PC-3 (cell line): ENCODE results near the gene C22orf15. TPM values are rescaled to one million over a fixed set of nuclear protein-coding genes. Genes with fewer than 3 reads are reported as not detected.

Experiments used
- ATAC-seq: fragments of 200-7000 bp; cut with Tn5 transposase; 2 replicates; pipeline ENCODE4 v1.9.1; 2020; ENCODE audit warnings: mild to moderate bottlenecking, moderate library complexity
- BruUV-seq: library from RNA; stranded (reverse); fragments of 400-500 nt; replicated peaks from 2 replicates; lab custom pipeline; 2021; lab: Mats Ljungman, UMichigan
- CTCF ChIA-PET: fragments of 300-600 bp; sonication (Branson Sonifier 250); formaldehyde crosslinking; loops from one replicate; lab custom pipeline; 2022; ENCODE audit warnings: antibody characterized with exemption; lab: Charles Lee
- POLR2A ChIA-PET: fragments of 300-600 bp; sonication (Branson Sonifier 250); formaldehyde crosslinking; loops from one replicate; lab custom pipeline; 2022; ENCODE audit warnings: antibody characterized with exemption; ENCODE audit not compliant: unreplicated experiment; lab: Charles Lee
- DNase-seq: peaks from one replicate; pipeline ENCODE4 v3.0.0-alpha.2; 2015
- H2AFZ ChIP-seq: fragments of 300-600 bp; sonication (generic); 2 replicates; pipeline ENCODE4 v1.6.0; 2016; ENCODE audit warnings: antibody characterized with exemption, low read length
- H3F3A ChIP-seq: fragments of 300-600 bp; sonication (generic); one replicate; pipeline ENCODE4 v1.6.0; 2017; ENCODE audit warnings: antibody characterized with exemption, low read length, control low read depth, mild to moderate bottlenecking; ENCODE audit not compliant: unreplicated experiment
- H3K27ac ChIP-seq: fragments of 300-600 bp; sonication (generic); 2 replicates; pipeline ENCODE4 v1.5.1; 2016; ENCODE audit warnings: mild to moderate bottlenecking, low read length
- H3K27me3 ChIP-seq: fragments of 300-600 bp; sonication (generic); 2 replicates; pipeline ENCODE4 v1.6.1; 2016; ENCODE audit warnings: low read length, mixed read lengths
- H3K36me3 ChIP-seq: fragments of 300-600 bp; sonication (generic); 2 replicates; pipeline ENCODE4 v1.6.1; 2016; ENCODE audit warnings: low read depth, mixed run types, low read length, mixed read lengths
- H3K4me1 ChIP-seq: fragments of 300-600 bp; sonication (generic); 2 replicates; pipeline ENCODE4 v1.5.1; 2016; ENCODE audit warnings: low read length; ENCODE audit not compliant: insufficient read depth
- H3K4me2 ChIP-seq: fragments of 300-600 bp; sonication (generic); 2 replicates; pipeline ENCODE4 v1.6.0; 2016; ENCODE audit warnings: low read length
- H3K4me3 ChIP-seq: fragments of 300-600 bp; sonication (generic); 2 replicates; pipeline ENCODE4 v1.5.1; 2016; ENCODE audit warnings: mild to moderate bottlenecking, low read length, mixed read lengths
- H3K79me2 ChIP-seq: fragments of 300-600 bp; sonication (generic); 2 replicates; pipeline ENCODE4 v1.6.1; 2017; ENCODE audit warnings: low read length, mixed read lengths
- H3K9ac ChIP-seq: fragments of 300-600 bp; sonication (generic); 2 replicates; pipeline ENCODE4 v1.6.0; 2016; ENCODE audit warnings: mild to moderate bottlenecking, low read length
- H3K9me2 ChIP-seq: fragments of 300-600 bp; sonication (generic); replicated peaks from 2 replicates; pipeline ENCODE4 v1.6.1; 2016; ENCODE audit warnings: mixed run types, low read length, mixed read lengths
- H3K9me3 ChIP-seq: fragments of 300-600 bp; sonication (generic); 2 replicates; pipeline ENCODE4 v1.6.1; 2016; ENCODE audit warnings: low read length, mixed read lengths
- H4K20me1 ChIP-seq: fragments of 300-600 bp; sonication (generic); 2 replicates; pipeline ENCODE4 v1.6.1; 2016; ENCODE audit warnings: low read length, mixed read lengths
- CTCF ChIP-seq: fragments of 300-600 bp; sonication (generic); conservative IDR thresholded peaks from 2 replicates; pipeline ENCODE4 v1.5.1; 2017; ENCODE audit warnings: antibody characterized with exemption, low read depth, mild to moderate bottlenecking, low read length
- EZH2 ChIP-seq: fragments of 300-600 bp; sonication (generic); IDR thresholded peaks from one replicate; pipeline ENCODE4 v1.6.1; 2017; ENCODE audit warnings: antibody characterized with exemption, mild to moderate bottlenecking, low read length; ENCODE audit not compliant: unreplicated experiment
- EZH2phosphoT487 ChIP-seq: fragments of 300-600 bp; sonication (generic); IDR thresholded peaks from 2 replicates; pipeline ENCODE4 v1.6.1; 2018; ENCODE audit warnings: mild to moderate bottlenecking, antibody characterized with exemption, low read length, borderline replicate concordance
- intact Hi-C: fragments of 100-400 bp; cut with micrococcal nuclease; formaldehyde crosslinking; loops from 2 replicates; pipeline ENCODE4 v1.9.0; 2023
- total RNA-seq: library from RNA; depleted of rRNA; stranded (reverse); fragments of >200 nt; gene quantifications from 2 replicates; pipeline ENCODE4 v1.2.3, GENCODE V29; 2014

Gene C22orf15
- total RNA-seq, 1 experiment from 2014 or later = not detected

GRCh38 chr22:23767673-23768548 lies 5.1 kb downstream of the C22orf15 start, which contains the start of gene CHCHD10:
CHCHD10 (minus strand) TSS chr22:23767972; CDS start chr22:23767874, 98 bp downstream.
- peak within 1 kb of the TSS; percentile 86 for H3K9ac ChIP-seq
- peak within 1 kb of the TSS; percentile 50 for H3K27ac ChIP-seq
- ChIA-PET CTCF (interaction anchor here (1.0 kb wide), 1 partner anchor 82 kb away, joined by 4 read pairs; no protein-coding TSS in a partner anchor), POLR2A (no interaction called here)
- no peaks in the 10 kb centered on the region for H3F3A ChIP-seq
- H3K9me2 ChIP-seq = no peaks in the 10 kb centered on the region
- TF ChIP-seq EZH2phosphoT487 = no peak
- TF ChIP-seq EZH2 = no peak
- TF ChIP-seq CTCF = peak; percentile 71
- H3K27me3 ChIP-seq = no peaks in the 10 kb centered on the region
- TSS peak; percentile 77 for BruUV-seq
- peaks cover 5% of the 10 kb centered on the region; the same call in 1 of the 2 replicates for H3K36me3 ChIP-seq
- peak within 1 kb of the TSS; percentile 99 for H2AFZ ChIP-seq
- DNase-seq = peak; percentile 76
- H3K79me2 ChIP-seq = peaks cover 22% of the 10 kb centered on the region
- peak within 1 kb of the TSS; percentile 97 for H3K4me3 ChIP-seq
- H3K4me2 ChIP-seq = peak within 1 kb of the TSS; percentile 99
- peaks cover 4% of the 10 kb centered on the region; the same call in 1 of the 2 replicates for H3K4me1 ChIP-seq
- H4K20me1 ChIP-seq = no peaks in the 10 kb centered on the region
- ATAC-seq = peak; percentile 66
- no peaks in the 10 kb centered on the region for H3K9me3 ChIP-seq
- intact Hi-C loops = loop anchor here (5.0 kb wide), 1 partner anchor 79 kb away; no protein-coding TSS in a partner anchor

- no peak overlapping the region for H2AFZ ChIP-seq
- ChIA-PET POLR2A (no interaction called here), CTCF (no interaction called here)
- no peak overlapping the region for H3K27ac ChIP-seq
- peaks cover 4% of the 10 kb centered on the region; the same call in 1 of the 2 replicates for H3K4me1 ChIP-seq
- TF ChIP-seq EZH2phosphoT487 = no peak
- TF ChIP-seq EZH2 = no peak
- no peak for TF ChIP-seq CTCF
- BruUV-seq = no TSS peak
- no peaks in the 10 kb centered on the region for H3K27me3 ChIP-seq
- H3K9me3 ChIP-seq = no peaks in the 10 kb centered on the region
- H3K9me2 ChIP-seq = no peaks in the 10 kb centered on the region
- H3F3A ChIP-seq = no peaks in the 10 kb centered on the region
- H3K79me2 ChIP-seq = peaks cover 22% of the 10 kb centered on the region
- H4K20me1 ChIP-seq = no peaks in the 10 kb centered on the region
- no peak overlapping the region for H3K4me3 ChIP-seq
- H3K36me3 ChIP-seq = peaks cover 5% of the 10 kb centered on the region; the same call in 1 of the 2 replicates
- no peak overlapping the region for H3K4me2 ChIP-seq
- H3K9ac ChIP-seq = no peak overlapping the region
- intact Hi-C loops = loop anchor here (5.0 kb wide), 1 partner anchor 78 kb away; no protein-coding TSS in a partner anchor
- DNase-seq (no peak), ATAC-seq (no peak)
These were observed 6.7 kb downstream of the C22orf15 start for GRCh38 chr22:23769321-23769965.
